Common myeloid progenitor, CD34-positive (primary cell): ENCODE measurements around the gene DGCR2.

Experiments used
- CTCF ChIA-PET: fragments of 350-600 bp; sonication (Branson Sonifier 250); formaldehyde crosslinking; loops from one replicate; lab custom pipeline; 2021; ENCODE audit warnings: antibody characterized with exemption; lab: Charles Lee
- POLR2A ChIA-PET: fragments of 350-600 bp; sonication (Branson Sonifier 250); formaldehyde crosslinking; loops from one replicate; lab custom pipeline; 2021; ENCODE audit warnings: antibody characterized with exemption; lab: Charles Lee
- DNase-seq, 3 donors: peaks; one replicate each; pipeline versions ENCODE4 v3.0.0 to v3.0.0-alpha.2; 2013
- H3K27ac ChIP-seq, 2 experiments: 1 replicate in 1 of 2; 2 replicates in 1 of 2; pipeline ENCODE4 v1.7.0; 2013; ENCODE audit warnings: inconsistent platforms in 2 of 2, low read length in 2 of 2, mild to moderate bottlenecking in 2 of 2, low read depth in 1 of 2, moderate library complexity in 1 of 2; ENCODE audit not compliant: severe bottlenecking in 2 of 2, insufficient read depth in 1 of 2, poor library complexity in 1 of 2
- H3K27me3 ChIP-seq, 5 experiments: replicated peaks in 2 of 5; 1 replicate in 3 of 5; 2 replicates in 2 of 5; pipeline versions ENCODE4 v1.6.1 to v1.7.0; 2013; ENCODE audit warnings: low read length in 4 of 5, mild to moderate bottlenecking in 2 of 5, moderate library complexity in 2 of 5, inconsistent platforms in 1 of 5; ENCODE audit not compliant: insufficient read depth in 5 of 5, control insufficient read depth in 4 of 5
- H3K36me3 ChIP-seq, 4 experiments: 1 replicate in 2 of 4; 2 replicates in 2 of 4; pipeline versions ENCODE4 v1.6.1 to v1.7.0; 2013; ENCODE audit warnings: low read length in 3 of 4, control low read depth in 1 of 4, mild to moderate bottlenecking in 1 of 4; ENCODE audit not compliant: control insufficient read depth in 4 of 4, insufficient read depth in 4 of 4
- H3K4me1 ChIP-seq, 4 experiments: 1 replicate in 3 of 4; 2 replicates in 1 of 4; pipeline versions ENCODE4 v1.6.1 to v1.7.1; 2013; ENCODE audit warnings: low read length in 3 of 4, mild to moderate bottlenecking in 3 of 4, control low read depth in 1 of 4, inconsistent platforms in 1 of 4, moderate library complexity in 1 of 4; ENCODE audit not compliant: control insufficient read depth in 4 of 4, insufficient read depth in 4 of 4; ENCODE audit errors: control extremely low read depth in 1 of 4
- H3K4me3 ChIP-seq, 7 experiments: 1 replicate in 4 of 7; 2 replicates in 3 of 7; pipeline versions ENCODE4 v1.5.1 to v1.7.0; 2013; ENCODE audit warnings: mild to moderate bottlenecking in 7 of 7, low read length in 6 of 7, moderate library complexity in 6 of 7, inconsistent platforms in 2 of 7, low read depth in 2 of 7, control low read depth in 1 of 7; ENCODE audit not compliant: insufficient read depth in 4 of 7, control insufficient read depth in 1 of 7; ENCODE audit errors: extremely low read depth in 1 of 7
- H3K9me3 ChIP-seq, 5 experiments: 1 replicate in 4 of 5; 2 replicates in 1 of 5; pipeline versions ENCODE4 v1.6.1 to v1.7.1; 2013; ENCODE audit warnings: low read length in 4 of 5, mild to moderate bottlenecking in 2 of 5, inconsistent platforms in 1 of 5, low read depth in 1 of 5, moderate library complexity in 1 of 5; ENCODE audit not compliant: control insufficient read depth in 4 of 5, insufficient read depth in 2 of 5; ENCODE audit errors: control extremely low read depth in 1 of 5
- WGBS: methylation state at CpG from one replicate; pipeline ENCODE4 v1.1.5; 2013; ENCODE audit not compliant: insufficient coverage; 5-methylcytosine and 5-hydroxymethylcytosine counted together

Gene DGCR2

GRCh38 chr22:19138217-19139000 lies 16.2 kb upstream of the DGCR2 start:
- H3K9me3 ChIP-seq = no peaks in the 10 kb centered on the region
- peaks cover 7 to 89% (median 68%) of the 10 kb centered on the region in 4 experiments for H3K36me3 ChIP-seq
- H3K4me1 ChIP-seq = peaks cover 0 to 4% (median 3%) of the 10 kb centered on the region in 4 experiments
- ChIA-PET CTCF (interaction anchor here (0.6 kb wide), 1 partner anchor 988 kb away, joined by 3 read pairs; the partner anchor contains the start of gene USP18), POLR2A (interaction anchor here (0.5 kb wide), 1 partner anchor 25 kb away, joined by 3 read pairs; no protein-coding TSS in a partner anchor)
- 94% methylated on average over 10 of the region's 15 CpGs for WGBS
- H3K27me3 ChIP-seq = no peaks in the 10 kb centered on the region
- DNase-seq = no peak
- no peak overlapping the region for H3K27ac ChIP-seq
- no peak overlapping the region for H3K4me3 ChIP-seq

GRCh38 chr22:19137384-19138216 lies 15.4 kb upstream of the DGCR2 start:
- no peaks in the 10 kb centered on the region for H3K27me3 ChIP-seq
- no peak for DNase-seq
- H3K4me3 ChIP-seq = no peak overlapping the region
- POLR2A ChIA-PET = no interaction called here
- peaks cover 7 to 95% (median 72%) of the 10 kb centered on the region in 4 experiments for H3K36me3 ChIP-seq
- no peaks in the 10 kb centered on the region for H3K4me1 ChIP-seq
- no peak overlapping the region for H3K27ac ChIP-seq
- CTCF ChIA-PET = interaction anchor here (0.9 kb wide), 1 partner anchor 27 kb away, joined by 3 read pairs; no protein-coding TSS in a partner anchor
- 98% methylated on average over 7 of the region's 11 CpGs for WGBS
- H3K9me3 ChIP-seq = no peaks in the 10 kb centered on the region

- ChIA-PET POLR2A (no interaction called here), CTCF (interaction anchor here (0.9 kb wide), 1 partner anchor 26 kb away, joined by 3 read pairs; no protein-coding TSS in a partner anchor)
- H3K36me3 ChIP-seq = peaks cover 11 to 93% (median 70%) of the 10 kb centered on the region in 4 experiments
- H3K4me1 ChIP-seq = no peaks in the 10 kb centered on the region
- WGBS = 92% methylated on average over 8 of the region's 10 CpGs
- no peak for DNase-seq
- H3K27ac ChIP-seq = no peak overlapping the region
- H3K4me3 ChIP-seq = no peak overlapping the region
- no peaks in the 10 kb centered on the region for H3K9me3 ChIP-seq
- no peaks in the 10 kb centered on the region for H3K27me3 ChIP-seq
These were observed 14.7 kb upstream of the DGCR2 start for GRCh38 chr22:19136915-19137314.

GRCh38 chr22:19134874-19135273 lies 12.7 kb upstream of the DGCR2 start:
- no peaks in the 10 kb centered on the region for H3K9me3 ChIP-seq
- DNase-seq = no peak
- no peaks in the 10 kb centered on the region for H3K27me3 ChIP-seq
- peaks cover 11 to 77% (median 63%) of the 10 kb centered on the region in 4 experiments for H3K36me3 ChIP-seq
- no peaks in the 10 kb centered on the region for H3K4me1 ChIP-seq
- 93% methylated on average over 13 of the region's 18 CpGs for WGBS
- CTCF ChIA-PET = interaction anchor here (0.9 kb wide), 1 partner anchor 38 kb away, joined by 3 read pairs; no protein-coding TSS in a partner anchor
- POLR2A ChIA-PET = no interaction called here
- H3K4me3 ChIP-seq = no peak overlapping the region
- H3K27ac ChIP-seq = no peak overlapping the region

GRCh38 chr22:19134176-19134831 lies 12.1 kb upstream of the DGCR2 start:
- Histone ChIP-seq H3K4me3 (no peak overlapping the region), H3K27ac (no peak overlapping the region), H3K36me3 (peaks cover 7 to 72% (median 58%) of the 10 kb centered on the region in 4 experiments), H3K9me3 (no peaks in the 10 kb centered on the region), H3K4me1 (no peaks in the 10 kb centered on the region), H3K27me3 (no peaks in the 10 kb centered on the region)
- WGBS = 95% methylated on average over 20 of the region's 21 CpGs
- CTCF ChIA-PET = interaction anchor here (0.9 to 1.5 kb wide), 3 partner anchors 12 to 39 kb away, joined by 3 to 5 read pairs (median 3); partner anchors contain the start of gene DGCR2
- POLR2A ChIA-PET = no interaction called here
- no peak for DNase-seq

GRCh38 chr22:19133561-19133960 lies 11.3 kb upstream of the DGCR2 start:
- Histone ChIP-seq H3K4me1 (no peaks in the 10 kb centered on the region), H3K27ac (no peak overlapping the region), H3K4me3 (no peak overlapping the region), H3K36me3 (peaks cover 6 to 64% (median 51%) of the 10 kb centered on the region in 4 experiments), H3K9me3 (no peaks in the 10 kb centered on the region), H3K27me3 (no peaks in the 10 kb centered on the region)
- whole genome bisulfite sequencing = 97% methylated on average over 13 of the region's 13 CpGs
- ChIA-PET POLR2A (no interaction called here), CTCF (interaction anchor here (0.6 to 1.5 kb wide), 4 partner anchors 11 to 476 kb away, joined by 3 to 6 read pairs (median 4); partner anchors contain the start of genes DGCR2 and ESS2)
- no peak for DNase-seq
